Measurements from ENCODE around the gene PPFIA1. TPM values are rescaled to one million over a fixed set of nuclear protein-coding genes. Genes with fewer than 3 reads are reported as not detected.
A peak's percentile ranks its signal among the peaks of the same experiment; 100 is the strongest.

PPFIA1 gene
- total and polyA plus RNA-seq, 2 of the 8 experiments (the other 6 are each of a cell fraction or from before 2014, with no cell fraction given): 44.3 to 73.5 TPM

DNA sequence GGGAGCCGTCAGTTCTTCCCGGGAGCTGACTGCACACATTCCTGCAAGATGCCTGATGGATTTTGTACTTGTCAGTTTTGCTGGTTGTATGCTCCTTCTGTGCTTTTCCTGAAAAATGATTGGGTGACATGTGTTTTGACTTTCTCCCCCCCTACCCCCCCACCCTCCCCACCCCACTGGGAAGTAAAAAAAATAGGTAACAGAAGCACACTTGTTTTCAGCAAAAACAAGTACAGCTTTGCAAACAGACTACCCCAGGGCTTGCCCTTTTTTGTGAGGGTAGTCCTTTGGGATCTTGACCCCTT is 1.1 kb downstream of the PPFIA1 start:
- Histone ChIP-seq H4K20me1 (replicated peaks in 1 of 2; ENCODE audit: control insufficient read depth in 1 of 2, insufficient read depth in 2 of 2, low read length in 2 of 2) (peaks cover 11 to 18% of the 10 kb centered on the region in 2 experiments), H3K4me1 (replicated peaks in 1 of 4; ENCODE audit: control insufficient read depth in 3 of 4, insufficient read depth in 4 of 4, low read length in 3 of 4) (peaks cover 0 to 6% (median under 1%) of the 10 kb centered on the region in 4 experiments; a peak in 4 of 7 replicates), H3K14ac (ENCODE audit: insufficient read length) (no peak overlapping the region), H3K27ac (ENCODE audit: low read depth, low read length) (no peak overlapping the region), H2BK20ac (ENCODE audit: low read length) (no peak overlapping the region), H3K9me3 (ENCODE audit: insufficient read depth in 2 of 2, low read depth in 1 of 2, low read length in 1 of 2) (no peaks in the 10 kb centered on the region), H3K9ac (replicated peaks in 1 of 4; ENCODE audit: extremely low read depth in 1 of 4, low read depth in 3 of 4, low read length in 3 of 4) (peak overlapping the region in 3 of 4 experiments; percentile 20 to 47 (median 27); a peak in 2 of 7 replicates), H4K91ac (replicated peaks; ENCODE audit: insufficient read length, low read length) (no peak overlapping the region), H3K79me2 (ENCODE audit: control insufficient read depth in 1 of 2, insufficient read depth in 2 of 2, low read length in 2 of 2) (peaks cover 26 to 57% of the 10 kb centered on the region in 2 experiments), H3K23me2 (ENCODE audit: low read depth, low read length) (peaks cover 7% of the 10 kb centered on the region; the same call in 1 of the 2 replicates), H2BK120ac (replicated peaks; ENCODE audit: low read depth, low read length) (no peak overlapping the region), H4K5ac (ENCODE audit: insufficient read length, low read depth, low read length) (no peak overlapping the region), H2AFZ (ENCODE audit: low read length) (no peak overlapping the region), H4K8ac (ENCODE audit: extremely low read depth, insufficient read depth, low read length) (no peak overlapping the region), H3K18ac (ENCODE audit: extremely low read depth, low read length) (no peak overlapping the region), H3K79me1 (ENCODE audit: low read depth, low read length) (peaks cover 9% of the 10 kb centered on the region; the same call in 1 of the 2 replicates), H2BK12ac (ENCODE audit: low read depth, low read length) (no peak overlapping the region), H3K56ac (replicated peaks; ENCODE audit: insufficient read length, low read depth, low read length) (no peak overlapping the region), H2BK15ac (ENCODE audit: low read length) (no peak overlapping the region), H3K23ac (ENCODE audit: insufficient read length) (no peak overlapping the region), H3K4me2 (ENCODE audit: insufficient read depth in 1 of 2, low read depth in 2 of 2, low read length in 2 of 2) (peak overlapping the region; percentile 84 to 91), H3K27me3 (replicated peaks in 1 of 4; ENCODE audit: control insufficient read depth in 3 of 4, extremely low read depth in 1 of 4, insufficient read depth in 3 of 4, low read length in 3 of 4) (no peaks in the 10 kb centered on the region), H3K4me3 (ENCODE audit: extremely low read depth in 1 of 4, insufficient read depth in 2 of 4, low read depth in 3 of 4, low read length in 4 of 4) (peak overlapping the region; percentile 86 to 94 (median 90); a peak in 7 of 8 replicates), H3K36me3 (ENCODE audit: control insufficient read depth in 2 of 4, insufficient read depth in 4 of 4, low read length in 3 of 4) (peaks cover 7 to 45% (median 22%) of the 10 kb centered on the region in 4 experiments; a peak in 7 of 8 replicates), H2AK5ac (ENCODE audit: low read depth, low read length) (no peak overlapping the region), H2BK5ac (ENCODE audit: low read depth, low read length) (no peak overlapping the region), H3K4ac (replicated peaks; ENCODE audit: insufficient read length, low read depth, low read length) (no peak overlapping the region)
- FAIRE-seq (no peak), DNase-seq (ENCODE audit: low read depth in 1 of 2, low spot score in 2 of 2) (no peak)
- TF ChIP-seq BRCA1 (IDR thresholded peaks at IDR 0.05; ENCODE audit: low read depth, low read length): no peak
- no peak for TF ChIP-seq RBBP5 (IDR thresholded peaks at IDR 0.05; ENCODE audit: borderline replicate concordance, low read depth, low read length)
- 0 out of 2 replicates have a peak, but pooled peaks have one; percentile 6 for TF ChIP-seq TEAD4 (IDR thresholded peaks at IDR 0.05; ENCODE audit: low read depth, low read length)
- CTCF ChIA-PET (ENCODE audit: partially characterized antibody): no interaction called here
- POLR2A ChIA-PET (ENCODE audit: partially characterized antibody): interaction anchor here (0.6 to 1.8 kb wide), 5 partner anchors 31 to 109 kb away, joined by 3 to 6 read pairs (median 3); no protein-coding TSS in a partner anchor
- 50% methylated on average over 2 of the region's 2 CpGs; no CpG with 5 or more reads in 1 of the 2 experiments for WGBS, 2 experiments (ENCODE audit: extremely low coverage in 1 of 2, insufficient coverage in 1 of 2, insufficient read length in 1 of 2, insufficient replicate concordance in 2 of 2, low coverage in 1 of 2, low lambda C conversion rate in 2 of 2, missing lambda C conversion rate in 1 of 2)

Data from H1 (cell line).